GM12872 (cell line): ENCODE measurements around the gene ANKRD39.

Experiments used
- CTCF ChIP-seq: IDR thresholded peaks from 3 replicates; pipeline ENCODE4 v1.5.1; 2011; ENCODE audit warnings: low read depth, mild to moderate bottlenecking, low read length, moderate library complexity; ENCODE audit not compliant: insufficient read depth

The ANKRD39 gene

GRCh38 chr2:96837575-96837974 lies 20.2 kb downstream of the ANKRD39 start:
- no peak for TF ChIP-seq CTCF

GRCh38 chr2:96835830-96836229 lies 22.0 kb downstream of the ANKRD39 start:
- no peak for TF ChIP-seq CTCF

GRCh38 chr2:96832754-96833507 lies 24.9 kb downstream of the ANKRD39 start:
- no peak for TF ChIP-seq CTCF

- TF ChIP-seq CTCF, result no peak
Observed at GRCh38 chr2:96832408-96832753, 25.4 kb downstream of the ANKRD39 start.

GRCh38 chr2:96831679-96832078 lies 26.1 kb downstream of the ANKRD39 start:
- no peak for TF ChIP-seq CTCF

GRCh38 chr2:96830044-96830562 lies 27.7 kb downstream of the ANKRD39 start:
- TF ChIP-seq CTCF, result no peak

- no peak for TF ChIP-seq CTCF
Observed at GRCh38 chr2:96828874-96829273, 28.9 kb downstream of the ANKRD39 start.
